ENCODE data around the gene CDHR4. TPM values are rescaled to one million over a fixed set of nuclear protein-coding genes. Genes with fewer than 3 reads are reported as not detected.
"Not testable (repeated sequence)": the region's sequence is repeated elsewhere in the genome, so short reads cannot be mapped to it uniquely, and the experiment has no call there.

CDHR4 gene
- total and polyA plus RNA-seq, 10 donors, result 0.06 to 0.29 TPM; not detected in 8

GRCh38 chr3:49785565-49786356 lies 13.9 kb downstream of the CDHR4 start:
- WGBS, 5 donors, result 2 to 6% (median 2%) methylated on average over 15 to 50 of the region's 50 CpGs
- no peaks in the 10 kb centered on the region for H3K27me3 ChIP-seq (replicated peaks in 1 of 7)
- DNase-seq, result no peak
- peaks cover 0 to 45% (median 15%) of the 10 kb centered on the region in 6 donors for H3K36me3 ChIP-seq
- peaks cover 22 to 66% (median 50%) of the 10 kb centered on the region in 6 donors for H3K4me1 ChIP-seq
- intact Hi-C loops (cut with DNase I; ENCODE audit: low total_unique reads), result no loop called here
- H3K9me3 ChIP-seq, result no peaks in the 10 kb centered on the region
- H3K4me3 ChIP-seq, result peak overlapping the region; percentile 67 to 98 (median 82)
- TF ChIP-seq CTCF (IDR thresholded peaks at IDR 0.05 in 8 of 11, conservative IDR thresholded peaks at IDR 0.05 in 3 of 11) (no peak), POLR2A (IDR thresholded peaks at IDR 0.05) (no peak)
- peak overlapping the region; percentile 95 to 99 (median 98) for H3K27ac ChIP-seq

- H3K9me3 ChIP-seq; intact Hi-C loops (cut with DNase I; ENCODE audit: low total_unique reads); H3K27ac ChIP-seq; H3K27me3 ChIP-seq (replicated peaks in 1 of 7); H3K4me3 ChIP-seq: not testable (repeated sequence)
- Histone ChIP-seq H3K36me3 (peaks cover 0 to 77% (median 22%) of the 10 kb centered on the region in 6 donors), H3K4me1 (peaks cover 27 to 78% (median 63%) of the 10 kb centered on the region in 6 donors)
- WGBS, 5 donors, result 89 to 98% (median 95%) methylated on average over 9 of the region's 9 CpGs
- peak; percentile 31 for DNase-seq
These were observed 17.4 kb downstream of the CDHR4 start for GRCh38 chr3:49782277-49782676.

- whole genome bisulfite sequencing, 5 donors, result 81 to 90% (median 89%) methylated on average over 5 of the region's 5 CpGs
- intact Hi-C loops (cut with DNase I; ENCODE audit: low total_unique reads), result no loop called here
- TF ChIP-seq CTCF (IDR thresholded peaks at IDR 0.05 in 8 of 11, conservative IDR thresholded peaks at IDR 0.05 in 3 of 11) (no peak), POLR2A (IDR thresholded peaks at IDR 0.05) (no peak), POLR2AphosphoS5 (IDR thresholded peaks at IDR 0.05) (no peak)
- no peak for DNase-seq
- H3K27me3 ChIP-seq (replicated peaks in 1 of 7), result no peaks in the 10 kb centered on the region
- H3K4me1 ChIP-seq, result peaks cover 20 to 78% (median 56%) of the 10 kb centered on the region in 6 donors
- peaks cover 0 to 84% (median 26%) of the 10 kb centered on the region in 6 donors for H3K36me3 ChIP-seq
- H3K9me3 ChIP-seq, result no peaks in the 10 kb centered on the region
- H3K4me3 ChIP-seq, result no peak overlapping the region
- no peak overlapping the region for H3K27ac ChIP-seq
These were observed 18.1 kb downstream of the CDHR4 start for GRCh38 chr3:49781415-49782199.

- peak; percentile 10 for DNase-seq
- 88 to 92% (median 91%) methylated on average over 9 of the region's 9 CpGs for WGBS, 5 donors
- peaks cover 0 to 90% (median 26%) of the 10 kb centered on the region in 6 donors for H3K36me3 ChIP-seq
- H3K4me3 ChIP-seq; H3K27ac ChIP-seq; H3K9me3 ChIP-seq; intact Hi-C loops (cut with DNase I; ENCODE audit: low total_unique reads); H3K27me3 ChIP-seq (replicated peaks in 1 of 7): not testable (repeated sequence)
- H3K4me1 ChIP-seq, result peaks cover 20 to 83% (median 55%) of the 10 kb centered on the region in 6 donors
These were observed 18.7 kb downstream of the CDHR4 start for GRCh38 chr3:49780975-49781365.
